ENCODE data around the gene SDF2L1.
"Not testable (repeated sequence)": the region's sequence is repeated elsewhere in the genome, so short reads cannot be mapped to it uniquely, and the experiment has no call there.

SDF2L1 gene

DNA sequence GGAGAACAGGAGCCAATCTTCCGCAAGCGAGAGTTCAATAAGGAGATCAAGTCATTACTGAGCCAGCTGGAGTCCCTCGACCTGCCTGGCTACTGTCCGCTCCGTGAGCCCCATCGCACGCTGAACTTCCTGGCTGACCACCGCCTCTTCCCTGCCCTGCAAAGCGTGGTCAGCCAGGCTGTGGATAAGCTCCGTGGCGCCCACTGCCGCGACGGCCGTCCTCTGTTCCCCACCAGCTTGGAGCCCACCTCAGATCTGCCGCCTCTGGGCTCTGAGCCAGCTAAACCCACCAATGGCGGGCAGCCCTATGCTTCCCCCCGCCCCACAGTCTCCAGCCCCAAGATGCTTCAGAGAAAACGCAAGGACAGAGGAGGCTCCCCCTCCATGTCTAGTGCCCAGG lies 7.3 kb upstream of the SDF2L1 start:
- Histone ChIP-seq H3K36me3 (ENCODE audit: control insufficient read depth in 1 of 2, insufficient read depth in 2 of 2, low read length in 2 of 2) (no peaks in the 10 kb centered on the region), H3K18ac (ENCODE audit: low read length) (no peak overlapping the region), H2BK12ac (ENCODE audit: low read length) (no peak overlapping the region), H3K27ac (ENCODE audit: low read depth, low read length) (no peak overlapping the region), H2BK120ac (ENCODE audit: insufficient read depth, low read length, poor library complexity) (no peak overlapping the region), H4K12ac (ENCODE audit: low read depth, low read length) (no peak overlapping the region), H3K23ac (ENCODE audit: low read length) (no peak overlapping the region), H3K4me2 (ENCODE audit: low read length) (no peak overlapping the region), H2AFZ (ENCODE audit: insufficient read depth, low read length, poor library complexity) (no peak overlapping the region), H4K91ac (ENCODE audit: low read depth, low read length) (no peak overlapping the region), H4K8ac (ENCODE audit: low read depth, low read length) (no peak overlapping the region), H3K4me3 (ENCODE audit: low read depth, low read length) (no peak overlapping the region), H3K14ac (ENCODE audit: low read length) (no peak overlapping the region), H2BK5ac (ENCODE audit: low read depth, low read length, poor library complexity) (no peak overlapping the region), H3K9ac (ENCODE audit: low read length) (no peak overlapping the region), H3K4me1 (ENCODE audit: control insufficient read depth in 1 of 2, insufficient read depth in 2 of 2, low read length in 2 of 2) (no peaks in the 10 kb centered on the region), H2AK5ac (ENCODE audit: low read length) (no peak overlapping the region), H3K9me3 (ENCODE audit: insufficient read depth, low read depth, low read length) (peaks cover 5% of the 10 kb centered on the region), H3K4ac (ENCODE audit: low read depth, low read length) (no peak overlapping the region), H3K27me3 (ENCODE audit: insufficient read depth, low read length) (no peaks in the 10 kb centered on the region), H3K79me2 (ENCODE audit: control insufficient read depth, insufficient read depth, low read length, poor library complexity) (no peaks in the 10 kb centered on the region), H3K79me1 (ENCODE audit: low read length) (no peaks in the 10 kb centered on the region)
- no CpG with 5 or more reads among the region's 19 CpGs for WGBS (ENCODE audit: extremely low coverage, insufficient coverage, insufficient read length)
- DNase-seq, result no peak

DNA sequence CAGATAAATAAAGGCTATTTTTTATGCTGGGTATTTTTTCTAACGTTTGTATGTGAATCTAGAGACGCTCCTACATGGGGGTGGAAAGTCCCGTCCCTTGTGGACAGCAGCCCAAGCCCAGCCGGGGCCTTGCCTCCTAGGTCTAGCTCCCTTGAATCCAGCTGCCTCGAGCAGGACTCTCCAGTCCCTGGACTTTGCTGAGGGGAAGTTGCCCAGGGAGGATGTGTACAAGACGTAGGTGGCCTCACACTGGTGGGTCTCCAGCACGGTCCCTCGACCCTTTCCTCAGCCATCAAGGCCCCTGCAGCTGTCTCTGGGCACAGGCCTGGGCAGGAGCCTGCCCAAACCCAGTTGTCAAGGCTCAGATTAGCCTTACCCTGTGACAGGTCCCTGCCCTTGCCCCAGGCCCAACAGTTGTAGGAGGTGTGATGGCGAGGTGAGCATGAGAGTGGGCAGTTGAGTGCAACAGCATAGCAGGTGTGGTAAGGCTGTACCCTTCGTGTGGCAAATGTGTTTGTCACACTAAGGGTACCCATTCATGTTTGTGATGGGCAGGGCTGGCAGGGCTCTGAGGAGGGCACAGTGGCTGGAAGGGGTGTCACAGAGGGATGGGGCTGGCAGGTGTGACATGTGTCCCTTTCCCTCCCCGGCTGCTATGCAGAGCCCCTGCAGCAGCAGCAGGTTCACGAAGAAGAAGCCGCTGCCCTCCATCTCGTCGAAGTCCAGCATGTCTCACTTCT lies 6.2 kb upstream of the SDF2L1 start:
- Histone ChIP-seq H3K9me3 (ENCODE audit: insufficient read depth, low read depth, low read length) (peaks cover 5% of the 10 kb centered on the region), H3K4me3 (ENCODE audit: low read depth, low read length) (peak overlapping the region; percentile 44), H3K27me3 (ENCODE audit: insufficient read depth, low read length) (no peaks in the 10 kb centered on the region), H3K79me1 (ENCODE audit: low read length) (no peaks in the 10 kb centered on the region), H3K23ac (ENCODE audit: low read length) (no peak overlapping the region), H4K91ac (ENCODE audit: low read depth, low read length) (no peak overlapping the region), H4K8ac (ENCODE audit: low read depth, low read length) (no peak overlapping the region), H2BK12ac (ENCODE audit: low read length) (no peak overlapping the region), H3K27ac (ENCODE audit: low read depth, low read length) (no peak overlapping the region), H2BK5ac (ENCODE audit: low read depth, low read length, poor library complexity) (no peak overlapping the region), H3K36me3 (ENCODE audit: control insufficient read depth in 1 of 2, insufficient read depth in 2 of 2, low read length in 2 of 2) (no peaks in the 10 kb centered on the region), H2AFZ (ENCODE audit: insufficient read depth, low read length, poor library complexity) (no peak overlapping the region), H3K4me1 (ENCODE audit: control insufficient read depth in 1 of 2, insufficient read depth in 2 of 2, low read length in 2 of 2) (no peaks in the 10 kb centered on the region), H3K4ac (ENCODE audit: low read depth, low read length) (no peak overlapping the region), H3K4me2 (ENCODE audit: low read length) (no peak overlapping the region), H2AK5ac (ENCODE audit: low read length) (no peak overlapping the region), H3K79me2 (ENCODE audit: control insufficient read depth, insufficient read depth, low read length, poor library complexity) (no peaks in the 10 kb centered on the region), H3K18ac (ENCODE audit: low read length) (no peak overlapping the region), H4K12ac (ENCODE audit: low read depth, low read length) (no peak overlapping the region), H2BK120ac (ENCODE audit: insufficient read depth, low read length, poor library complexity) (no peak overlapping the region), H3K14ac (ENCODE audit: low read length) (no peak overlapping the region), H3K9ac (ENCODE audit: low read length) (no peak overlapping the region)
- DNase-seq, result no peak
- WGBS (ENCODE audit: extremely low coverage, insufficient coverage, insufficient read length), result no CpG with 5 or more reads among the region's 15 CpGs

DNA sequence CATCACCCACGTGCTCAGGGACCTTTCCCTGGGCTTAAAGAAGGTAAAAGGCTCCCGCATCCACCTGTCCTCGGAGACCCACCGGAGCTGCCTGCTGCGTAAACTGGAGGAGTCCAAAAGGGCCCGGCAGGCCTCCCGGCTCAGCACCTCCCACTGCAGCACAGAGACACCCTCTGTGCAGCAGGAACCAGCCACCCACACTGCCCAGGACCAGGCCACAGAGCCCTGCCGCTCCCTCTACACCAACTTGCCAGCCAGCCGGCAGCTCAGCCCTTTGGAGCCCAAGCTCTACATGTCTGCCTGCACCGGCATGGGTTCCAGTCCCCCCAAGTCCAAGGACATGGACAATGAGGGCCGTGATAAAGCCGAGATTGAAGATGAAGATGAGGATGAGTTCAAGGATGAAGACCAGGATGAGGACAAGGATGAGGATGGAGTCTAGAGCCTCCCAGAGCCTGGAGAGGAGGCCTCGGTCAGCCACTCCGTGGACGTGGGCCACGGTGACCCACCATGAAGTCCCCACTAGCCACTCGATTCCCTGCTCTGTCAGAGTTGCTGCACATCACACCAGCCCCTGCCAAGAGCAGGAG lies 5.4 kb upstream of the SDF2L1 start:
- H4K12ac ChIP-seq (ENCODE audit: low read depth, low read length), result no peak overlapping the region
- H2BK12ac ChIP-seq (ENCODE audit: low read length), result no peak overlapping the region
- no peak overlapping the region for H2BK120ac ChIP-seq (ENCODE audit: insufficient read depth, low read length, poor library complexity)
- no peak overlapping the region for H3K4me3 ChIP-seq (ENCODE audit: low read depth, low read length)
- H3K79me1 ChIP-seq (ENCODE audit: low read length), result no peaks in the 10 kb centered on the region
- peaks cover 0 to 2% of the 10 kb centered on the region in 2 experiments for H3K4me1 ChIP-seq (ENCODE audit: control insufficient read depth in 1 of 2, insufficient read depth in 2 of 2, low read length in 2 of 2)
- no peak overlapping the region for H2AK5ac ChIP-seq (ENCODE audit: low read length)
- no peak overlapping the region for H3K4me2 ChIP-seq (ENCODE audit: low read length)
- peaks cover 5% of the 10 kb centered on the region for H3K9me3 ChIP-seq (ENCODE audit: insufficient read depth, low read depth, low read length)
- no peak overlapping the region for H4K91ac ChIP-seq (ENCODE audit: low read depth, low read length)
- no peak overlapping the region for H3K18ac ChIP-seq (ENCODE audit: low read length)
- no CpG with 5 or more reads among the region's 17 CpGs for WGBS (ENCODE audit: extremely low coverage, insufficient coverage, insufficient read length)
- H3K14ac ChIP-seq (ENCODE audit: low read length), result no peak overlapping the region
- no peaks in the 10 kb centered on the region for H3K36me3 ChIP-seq (ENCODE audit: control insufficient read depth in 1 of 2, insufficient read depth in 2 of 2, low read length in 2 of 2)
- no peak overlapping the region for H2BK5ac ChIP-seq (ENCODE audit: low read depth, low read length, poor library complexity)
- no peaks in the 10 kb centered on the region for H3K27me3 ChIP-seq (ENCODE audit: insufficient read depth, low read length)
- no peak overlapping the region for H3K27ac ChIP-seq (ENCODE audit: low read depth, low read length)
- H4K8ac ChIP-seq (ENCODE audit: low read depth, low read length), result no peak overlapping the region
- H3K79me2 ChIP-seq (ENCODE audit: control insufficient read depth, insufficient read depth, low read length, poor library complexity), result no peaks in the 10 kb centered on the region
- no peak overlapping the region for H3K4ac ChIP-seq (ENCODE audit: low read depth, low read length)
- no peak overlapping the region for H3K23ac ChIP-seq (ENCODE audit: low read length)
- no peak overlapping the region for H2AFZ ChIP-seq (ENCODE audit: insufficient read depth, low read length, poor library complexity)
- no peak for DNase-seq
- H3K9ac ChIP-seq (ENCODE audit: low read length), result no peak overlapping the region

DNA sequence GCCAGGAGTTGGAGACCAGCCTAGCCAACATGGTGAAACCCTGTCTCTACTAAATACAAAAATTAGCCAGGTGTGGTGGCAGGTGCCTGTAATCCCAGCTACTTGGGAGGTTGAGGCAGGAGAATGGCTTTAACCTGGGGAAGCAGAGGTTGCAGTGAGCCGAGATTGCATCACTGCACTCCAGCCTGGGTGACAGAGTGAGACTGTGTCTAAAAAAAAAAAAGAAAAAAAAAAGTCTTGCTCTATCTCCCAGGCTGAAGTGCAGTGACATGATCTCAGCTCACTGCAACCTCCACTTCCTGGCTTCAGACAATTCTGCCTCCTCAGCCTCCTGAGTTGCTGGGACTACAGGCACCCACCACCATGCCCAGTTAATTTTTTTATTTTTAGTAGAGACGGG lies 4.7 kb upstream of the SDF2L1 start:
- H3K36me3 ChIP-seq (ENCODE audit: control insufficient read depth in 1 of 2, insufficient read depth in 2 of 2, low read length in 2 of 2); H3K4me1 ChIP-seq (ENCODE audit: control insufficient read depth in 1 of 2, insufficient read depth in 2 of 2, low read length in 2 of 2); H3K14ac ChIP-seq (ENCODE audit: low read length); H4K12ac ChIP-seq (ENCODE audit: low read depth, low read length); H2BK5ac ChIP-seq (ENCODE audit: low read depth, low read length, poor library complexity); H3K23ac ChIP-seq (ENCODE audit: low read length); H3K27me3 ChIP-seq (ENCODE audit: insufficient read depth, low read length); H3K4me3 ChIP-seq (ENCODE audit: low read depth, low read length); H2AK5ac ChIP-seq (ENCODE audit: low read length); H2AFZ ChIP-seq (ENCODE audit: insufficient read depth, low read length, poor library complexity); H3K4ac ChIP-seq (ENCODE audit: low read depth, low read length); H3K18ac ChIP-seq (ENCODE audit: low read length); H3K9me3 ChIP-seq (ENCODE audit: insufficient read depth, low read depth, low read length); H3K9ac ChIP-seq (ENCODE audit: low read length); H3K4me2 ChIP-seq (ENCODE audit: low read length); H3K79me1 ChIP-seq (ENCODE audit: low read length); DNase-seq; H2BK120ac ChIP-seq (ENCODE audit: insufficient read depth, low read length, poor library complexity); H4K8ac ChIP-seq (ENCODE audit: low read depth, low read length); H4K91ac ChIP-seq (ENCODE audit: low read depth, low read length); H3K79me2 ChIP-seq (ENCODE audit: control insufficient read depth, insufficient read depth, low read length, poor library complexity); H2BK12ac ChIP-seq (ENCODE audit: low read length); H3K27ac ChIP-seq (ENCODE audit: low read depth, low read length): not testable (repeated sequence)
- WGBS (ENCODE audit: extremely low coverage, insufficient coverage, insufficient read length), result no CpG with 5 or more reads among the region's 2 CpGs

Data from trophoblast cell (in vitro differentiated cells and primary cell).